ENCODE results near the gene TSHZ1.

DNA sequence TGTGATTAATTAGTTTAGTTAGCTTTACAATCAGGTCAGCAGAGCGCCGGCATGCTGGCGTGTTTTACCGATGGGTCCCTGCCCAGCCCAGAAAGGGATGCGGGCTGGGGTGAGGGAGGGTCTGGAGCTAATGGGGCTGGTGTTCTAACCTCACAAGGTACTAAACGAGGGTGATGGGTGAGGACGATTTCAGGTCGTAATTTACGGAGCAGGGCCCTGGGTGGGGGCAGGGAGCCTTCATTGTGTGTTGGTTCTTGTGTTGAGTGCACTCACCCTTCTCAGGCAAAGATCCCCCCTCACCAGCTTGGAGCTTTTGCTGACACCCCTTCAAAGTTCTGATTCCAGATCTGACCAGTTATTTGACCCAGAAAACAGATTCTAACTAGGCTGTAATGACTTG, 41.2 kb upstream of the TSHZ1 start:
- TF ChIP-seq POLR2A (IDR thresholded peaks at IDR 0.05), result no peak
- TF ChIP-seq, protein P1, sequence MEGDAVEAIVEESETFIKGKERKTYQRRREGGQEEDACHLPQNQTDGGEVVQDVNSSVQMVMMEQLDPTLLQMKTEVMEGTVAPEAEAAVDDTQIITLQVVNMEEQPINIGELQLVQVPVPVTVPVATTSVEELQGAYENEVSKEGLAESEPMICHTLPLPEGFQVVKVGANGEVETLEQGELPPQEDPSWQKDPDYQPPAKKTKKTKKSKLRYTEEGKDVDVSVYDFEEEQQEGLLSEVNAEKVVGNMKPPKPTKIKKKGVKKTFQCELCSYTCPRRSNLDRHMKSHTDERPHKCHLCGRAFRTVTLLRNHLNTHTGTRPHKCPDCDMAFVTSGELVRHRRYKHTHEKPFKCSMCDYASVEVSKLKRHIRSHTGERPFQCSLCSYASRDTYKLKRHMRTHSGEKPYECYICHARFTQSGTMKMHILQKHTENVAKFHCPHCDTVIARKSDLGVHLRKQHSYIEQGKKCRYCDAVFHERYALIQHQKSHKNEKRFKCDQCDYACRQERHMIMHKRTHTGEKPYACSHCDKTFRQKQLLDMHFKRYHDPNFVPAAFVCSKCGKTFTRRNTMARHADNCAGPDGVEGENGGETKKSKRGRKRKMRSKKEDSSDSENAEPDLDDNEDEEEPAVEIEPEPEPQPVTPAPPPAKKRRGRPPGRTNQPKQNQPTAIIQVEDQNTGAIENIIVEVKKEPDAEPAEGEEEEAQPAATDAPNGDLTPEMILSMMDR (IDR thresholded peaks at IDR 0.05), result no peak

All from body of pancreas (tissue), 4 donors.